Common myeloid progenitor, CD34-positive (primary cell): ENCODE data around the gene TNIP1.

Source experiments
- CTCF ChIA-PET: fragments of 350-600 bp; sonication (Branson Sonifier 250); formaldehyde crosslinking; loops from one replicate; lab custom pipeline; 2021; ENCODE audit warnings: antibody characterized with exemption; lab: Charles Lee
- POLR2A ChIA-PET: fragments of 350-600 bp; sonication (Branson Sonifier 250); formaldehyde crosslinking; loops from one replicate; lab custom pipeline; 2021; ENCODE audit warnings: antibody characterized with exemption; lab: Charles Lee
- DNase-seq, 3 donors: peaks; one replicate each; pipeline versions ENCODE4 v3.0.0 to v3.0.0-alpha.2; 2013
- H3K27ac ChIP-seq, 2 experiments: 1 replicate in 1 of 2; 2 replicates in 1 of 2; pipeline ENCODE4 v1.7.0; 2013; ENCODE audit warnings: inconsistent platforms in 2 of 2, low read length in 2 of 2, mild to moderate bottlenecking in 2 of 2, low read depth in 1 of 2, moderate library complexity in 1 of 2; ENCODE audit not compliant: severe bottlenecking in 2 of 2, insufficient read depth in 1 of 2, poor library complexity in 1 of 2
- H3K27me3 ChIP-seq, 5 experiments: replicated peaks in 2 of 5; 1 replicate in 3 of 5; 2 replicates in 2 of 5; pipeline versions ENCODE4 v1.6.1 to v1.7.0; 2013; ENCODE audit warnings: low read length in 4 of 5, mild to moderate bottlenecking in 2 of 5, moderate library complexity in 2 of 5, inconsistent platforms in 1 of 5; ENCODE audit not compliant: insufficient read depth in 5 of 5, control insufficient read depth in 4 of 5
- H3K36me3 ChIP-seq, 4 experiments: 1 replicate in 2 of 4; 2 replicates in 2 of 4; pipeline versions ENCODE4 v1.6.1 to v1.7.0; 2013; ENCODE audit warnings: low read length in 3 of 4, control low read depth in 1 of 4, mild to moderate bottlenecking in 1 of 4; ENCODE audit not compliant: control insufficient read depth in 4 of 4, insufficient read depth in 4 of 4
- H3K4me1 ChIP-seq, 4 experiments: 1 replicate in 3 of 4; 2 replicates in 1 of 4; pipeline versions ENCODE4 v1.6.1 to v1.7.1; 2013; ENCODE audit warnings: low read length in 3 of 4, mild to moderate bottlenecking in 3 of 4, control low read depth in 1 of 4, inconsistent platforms in 1 of 4, moderate library complexity in 1 of 4; ENCODE audit not compliant: control insufficient read depth in 4 of 4, insufficient read depth in 4 of 4; ENCODE audit errors: control extremely low read depth in 1 of 4
- H3K4me3 ChIP-seq, 7 experiments: 1 replicate in 4 of 7; 2 replicates in 3 of 7; pipeline versions ENCODE4 v1.5.1 to v1.7.0; 2013; ENCODE audit warnings: mild to moderate bottlenecking in 7 of 7, low read length in 6 of 7, moderate library complexity in 6 of 7, inconsistent platforms in 2 of 7, low read depth in 2 of 7, control low read depth in 1 of 7; ENCODE audit not compliant: insufficient read depth in 4 of 7, control insufficient read depth in 1 of 7; ENCODE audit errors: extremely low read depth in 1 of 7
- H3K9me3 ChIP-seq, 5 experiments: 1 replicate in 4 of 5; 2 replicates in 1 of 5; pipeline versions ENCODE4 v1.6.1 to v1.7.1; 2013; ENCODE audit warnings: low read length in 4 of 5, mild to moderate bottlenecking in 2 of 5, inconsistent platforms in 1 of 5, low read depth in 1 of 5, moderate library complexity in 1 of 5; ENCODE audit not compliant: control insufficient read depth in 4 of 5, insufficient read depth in 2 of 5; ENCODE audit errors: control extremely low read depth in 1 of 5
- WGBS: methylation state at CpG from one replicate; pipeline ENCODE4 v1.1.5; 2013; ENCODE audit not compliant: insufficient coverage; 5-methylcytosine and 5-hydroxymethylcytosine counted together

Gene TNIP1

GRCh38 chr5:151052836-151053235 lies 28.0 kb downstream of the TNIP1 start:
- peaks cover 1 to 18% (median 11%) of the 10 kb centered on the region in 4 experiments for H3K4me1 ChIP-seq
- CTCF ChIA-PET, result interaction anchor here (0.6 to 45.7 kb wide), 14 partner anchors 8 to 182 kb away, joined by 3 to 1757 read pairs (median 9); partner anchors contain the start of gene CCDC69
- H3K27ac ChIP-seq, result no peak overlapping the region
- DNase-seq, result no peak
- WGBS, result 79% methylated on average over 3 of the region's 3 CpGs
- no peaks in the 10 kb centered on the region for H3K9me3 ChIP-seq
- peaks cover 28 to 87% (median 64%) of the 10 kb centered on the region in 4 experiments for H3K36me3 ChIP-seq
- H3K4me3 ChIP-seq, result no peak overlapping the region
- POLR2A ChIA-PET, result interaction anchor here (1.0 to 1.3 kb wide), 2 partner anchors 45 to 77 kb away, joined by 3 to 5 read pairs; no protein-coding TSS in a partner anchor
- no peaks in the 10 kb centered on the region for H3K27me3 ChIP-seq

- peaks cover 30 to 92% (median 69%) of the 10 kb centered on the region in 4 experiments for H3K36me3 ChIP-seq
- H3K4me3 ChIP-seq, result no peak overlapping the region
- no peak overlapping the region for H3K27ac ChIP-seq
- WGBS, result 98% methylated on average over 9 of the region's 10 CpGs
- POLR2A ChIA-PET, result interaction anchor here (1.3 to 1.5 kb wide), 2 partner anchors 46 to 64 kb away, joined by 5 to 12 read pairs; no protein-coding TSS in a partner anchor
- no peak for DNase-seq
- CTCF ChIA-PET, result interaction anchor here (0.6 to 45.7 kb wide), 24 partner anchors 9 to 199 kb away, joined by 3 to 1757 read pairs (median 6); partner anchors contain the start of gene CCDC69
- no peaks in the 10 kb centered on the region for H3K27me3 ChIP-seq
- no peaks in the 10 kb centered on the region for H3K9me3 ChIP-seq
- peaks cover 1 to 18% (median 11%) of the 10 kb centered on the region in 4 experiments for H3K4me1 ChIP-seq
Measured at GRCh38 chr5:151051931-151052608, 28.8 kb downstream of the TNIP1 start.

- H3K36me3 ChIP-seq, result peaks cover 34 to 92% (median 70%) of the 10 kb centered on the region in 4 experiments
- POLR2A ChIA-PET, result interaction anchor here (1.5 kb wide), 1 partner anchor 64 kb away, joined by 12 read pairs; no protein-coding TSS in a partner anchor
Measured at GRCh38 chr5:151051066-151051930, 29.5 kb downstream of the TNIP1 start.

GRCh38 chr5:151048526-151048925 lies 32.3 kb downstream of the TNIP1 start:
- CTCF ChIA-PET, result interaction anchor here (0.8 to 45.7 kb wide), 22 partner anchors 11 to 591 kb away, joined by 3 to 1757 read pairs (median 5); partner anchors contain the start of genes GM2A and TNIP1
- no peak overlapping the region for H3K4me3 ChIP-seq
- no peak overlapping the region for H3K27ac ChIP-seq
- H3K9me3 ChIP-seq, result no peaks in the 10 kb centered on the region
- H3K4me1 ChIP-seq, result peaks cover 0 to 12% (median 9%) of the 10 kb centered on the region in 4 experiments
- no peaks in the 10 kb centered on the region for H3K27me3 ChIP-seq
- 88% methylated on average over 6 of the region's 7 CpGs for WGBS
- H3K36me3 ChIP-seq, result peaks cover 26 to 90% (median 63%) of the 10 kb centered on the region in 4 experiments
- POLR2A ChIA-PET, result no interaction called here
- no peak for DNase-seq

More at GRCh38 chr5:151051066-151051930, 29.5 kb downstream of the TNIP1 start:
- WGBS, result 74% methylated on average over 5 of the region's 6 CpGs
- CTCF ChIA-PET, result interaction anchor here (0.6 to 45.7 kb wide), 24 partner anchors 9 to 200 kb away, joined by 3 to 1757 read pairs (median 6); partner anchors contain the start of gene CCDC69
- Histone ChIP-seq H3K4me1 (peaks cover 1 to 13% (median 9%) of the 10 kb centered on the region in 4 experiments), H3K9me3 (no peaks in the 10 kb centered on the region), H3K27ac (no peak overlapping the region), H3K4me3 (no peak overlapping the region), H3K27me3 (no peaks in the 10 kb centered on the region)
- DNase-seq, result peak; percentile 84 to 91 (median 86)

GRCh38 chr5:151047814-151048425 lies 32.9 kb downstream of the TNIP1 start:
- H3K4me1 ChIP-seq, result peaks cover 0 to 12% (median 9%) of the 10 kb centered on the region in 4 experiments
- WGBS, result 94% methylated on average over 7 of the region's 13 CpGs
- peaks cover 28 to 91% (median 65%) of the 10 kb centered on the region in 4 experiments for H3K36me3 ChIP-seq
- ChIA-PET CTCF (interaction anchor here (0.7 to 45.7 kb wide), 17 partner anchors 10 to 590 kb away, joined by 3 to 1757 read pairs (median 6); partner anchors contain the start of genes GM2A and TNIP1), POLR2A (no interaction called here)
- H3K9me3 ChIP-seq, result no peaks in the 10 kb centered on the region
- H3K4me3 ChIP-seq, result no peak overlapping the region
- H3K27ac ChIP-seq, result no peak overlapping the region
- H3K27me3 ChIP-seq, result no peaks in the 10 kb centered on the region
- peak; percentile 22 to 56 (median 49) for DNase-seq

- 97% methylated on average over 10 of the region's 12 CpGs for WGBS
- Histone ChIP-seq H3K4me3 (no peak overlapping the region), H3K36me3 (peaks cover 23 to 96% (median 73%) of the 10 kb centered on the region in 4 experiments), H3K4me1 (no peaks in the 10 kb centered on the region), H3K9me3 (no peaks in the 10 kb centered on the region), H3K27ac (no peak overlapping the region), H3K27me3 (no peaks in the 10 kb centered on the region)
- CTCF ChIA-PET, result interaction anchor here (1.0 to 12.8 kb wide), 4 partner anchors 8 to 73 kb away, joined by 3 to 93 read pairs (median 18); no protein-coding TSS in a partner anchor
- DNase-seq, result no peak
- POLR2A ChIA-PET, result no interaction called here
Measured at GRCh38 chr5:151042453-151043093, 38.3 kb downstream of the TNIP1 start.
